ENCODE results near the gene PDGFA. TPM values are rescaled to one million over a fixed set of nuclear protein-coding genes. Genes with fewer than 3 reads are reported as not detected.

PDGFA gene
- total and polyA plus RNA-seq, 9 donors: 3.7 to 35.5 (median 8.7) TPM

DNA sequence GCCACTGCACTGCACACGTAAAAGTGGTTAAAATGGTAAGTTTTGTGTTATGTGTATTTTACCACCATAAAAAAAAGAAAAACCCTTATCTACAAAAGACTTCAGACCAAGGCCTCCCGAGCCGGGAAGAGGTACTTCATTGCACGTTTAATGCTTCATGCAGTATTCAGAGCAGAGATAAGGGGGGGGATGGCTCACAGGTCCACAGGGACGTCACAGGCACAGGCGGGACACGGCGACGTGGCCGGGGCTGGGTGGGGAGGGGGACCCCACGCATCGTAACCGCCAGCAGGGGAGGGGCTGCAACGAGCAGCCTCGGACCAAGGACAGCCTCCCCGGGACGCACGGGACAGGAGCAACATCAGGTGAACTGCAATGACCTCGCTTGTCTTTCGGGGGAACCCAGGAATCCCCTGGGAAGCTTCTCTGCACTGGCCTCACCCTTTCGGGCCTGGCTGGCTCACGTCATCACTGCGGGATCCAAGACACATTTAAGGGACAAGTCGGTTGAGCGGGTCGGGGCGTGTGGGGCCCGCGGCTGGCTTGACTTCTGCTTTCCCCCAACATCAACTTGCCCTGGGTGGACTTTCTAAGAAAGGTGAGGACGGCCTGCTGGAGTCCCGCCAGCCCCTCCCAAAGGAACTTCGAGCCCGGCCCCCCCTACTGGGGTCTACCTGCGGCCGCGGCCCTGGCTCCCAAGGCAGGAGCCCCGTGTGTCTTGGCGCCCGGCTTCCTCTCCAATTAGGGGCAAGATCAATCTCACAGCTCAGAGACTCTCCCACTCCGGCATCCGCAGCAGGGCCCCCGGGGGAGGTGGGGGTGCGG, 29.6 kb upstream of the PDGFA start:
- Histone ChIP-seq H3K4me3 (no peak overlapping the region), H3K9me3 (no peaks in the 10 kb centered on the region), H3K36me3 (no peaks in the 10 kb centered on the region), H3K27ac (no peak overlapping the region), H3K27me3 (no peaks in the 10 kb centered on the region), H3K4me1 (ENCODE audit: insufficient read depth) (no peaks in the 10 kb centered on the region)
- intact Hi-C loops (cut with DNase I): loop anchor here in 1 of 4 donors (10.0 kb wide), 1 partner anchor 746 kb away; no protein-coding TSS in a partner anchor
- WGBS, 3 donors: 84 to 89% (median 85%) methylated on average over 43 of the region's 43 CpGs
- no peak for TF ChIP-seq POLR2A (IDR thresholded peaks at IDR 0.05)
- TF ChIP-seq, protein P1, sequence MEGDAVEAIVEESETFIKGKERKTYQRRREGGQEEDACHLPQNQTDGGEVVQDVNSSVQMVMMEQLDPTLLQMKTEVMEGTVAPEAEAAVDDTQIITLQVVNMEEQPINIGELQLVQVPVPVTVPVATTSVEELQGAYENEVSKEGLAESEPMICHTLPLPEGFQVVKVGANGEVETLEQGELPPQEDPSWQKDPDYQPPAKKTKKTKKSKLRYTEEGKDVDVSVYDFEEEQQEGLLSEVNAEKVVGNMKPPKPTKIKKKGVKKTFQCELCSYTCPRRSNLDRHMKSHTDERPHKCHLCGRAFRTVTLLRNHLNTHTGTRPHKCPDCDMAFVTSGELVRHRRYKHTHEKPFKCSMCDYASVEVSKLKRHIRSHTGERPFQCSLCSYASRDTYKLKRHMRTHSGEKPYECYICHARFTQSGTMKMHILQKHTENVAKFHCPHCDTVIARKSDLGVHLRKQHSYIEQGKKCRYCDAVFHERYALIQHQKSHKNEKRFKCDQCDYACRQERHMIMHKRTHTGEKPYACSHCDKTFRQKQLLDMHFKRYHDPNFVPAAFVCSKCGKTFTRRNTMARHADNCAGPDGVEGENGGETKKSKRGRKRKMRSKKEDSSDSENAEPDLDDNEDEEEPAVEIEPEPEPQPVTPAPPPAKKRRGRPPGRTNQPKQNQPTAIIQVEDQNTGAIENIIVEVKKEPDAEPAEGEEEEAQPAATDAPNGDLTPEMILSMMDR (IDR thresholded peaks at IDR 0.05): no peak
- TF ChIP-seq EP300 (IDR thresholded peaks at IDR 0.05): no peak
- no peak for DNase-seq

DNA sequence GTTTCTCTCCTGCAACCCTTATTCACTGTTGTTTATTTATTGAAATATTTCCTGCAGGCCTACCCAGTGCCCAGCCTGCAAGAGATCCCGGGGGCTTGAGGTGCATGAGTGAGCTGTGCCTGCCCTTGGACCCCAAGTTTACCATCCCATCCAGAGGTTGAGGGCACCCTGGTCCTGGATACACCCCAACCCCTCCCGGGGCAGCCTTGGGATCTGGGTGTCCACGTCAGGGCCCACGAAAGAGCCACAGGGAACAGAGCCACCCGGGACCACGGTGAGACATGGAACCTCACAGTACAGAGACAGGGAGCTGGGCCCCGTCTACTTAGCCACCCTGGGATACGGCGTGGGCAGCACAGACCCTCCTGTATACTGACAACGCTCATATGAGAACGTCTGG, 28.8 kb upstream of the PDGFA start:
- no peaks in the 10 kb centered on the region for H3K27me3 ChIP-seq
- no peaks in the 10 kb centered on the region for H3K36me3 ChIP-seq
- intact Hi-C loops (cut with DNase I): loop anchor here in 1 of 4 donors (10.0 kb wide), 1 partner anchor 746 kb away; no protein-coding TSS in a partner anchor
- H3K27ac ChIP-seq: no peak overlapping the region
- no peak for DNase-seq
- no peak for TF ChIP-seq POLR2A (IDR thresholded peaks at IDR 0.05)
- no peak for TF ChIP-seq EP300 (IDR thresholded peaks at IDR 0.05)
- TF ChIP-seq, protein P1 (IDR thresholded peaks at IDR 0.05): no peak
- H3K9me3 ChIP-seq: no peaks in the 10 kb centered on the region
- no peaks in the 10 kb centered on the region for H3K4me1 ChIP-seq (ENCODE audit: insufficient read depth)
- WGBS, 3 donors: 93 to 95% (median 94%) methylated on average over 11 of the region's 11 CpGs
- no peak overlapping the region for H3K4me3 ChIP-seq

DNA sequence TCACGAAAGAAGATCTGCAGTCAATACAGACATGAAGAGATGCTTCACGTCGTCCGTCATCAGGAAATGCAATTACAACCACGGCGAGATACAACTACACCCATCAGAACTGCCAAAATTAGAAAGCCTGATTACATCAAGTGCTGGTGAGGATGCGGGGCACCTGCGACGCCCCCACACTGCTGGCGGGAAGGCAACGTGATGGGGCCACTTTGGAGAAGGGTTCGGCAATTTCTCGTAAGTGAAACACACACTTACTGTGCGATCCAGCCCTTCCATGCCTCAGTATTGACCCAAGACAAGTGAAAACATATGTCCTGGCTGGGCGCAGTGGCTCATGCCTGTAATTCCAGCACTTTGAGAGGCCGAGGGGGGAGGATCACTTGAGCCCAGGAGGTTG, 25.8 kb upstream of the PDGFA start:
- DNase-seq: no peak
- TF ChIP-seq, protein P1 (IDR thresholded peaks at IDR 0.05): no peak
- TF ChIP-seq EP300 (IDR thresholded peaks at IDR 0.05) (no peak), POLR2A (IDR thresholded peaks at IDR 0.05) (no peak)
- Histone ChIP-seq H3K9me3 (no peaks in the 10 kb centered on the region), H3K27me3 (no peaks in the 10 kb centered on the region), H3K27ac (no peak overlapping the region), H3K4me3 (no peak overlapping the region), H3K36me3 (no peaks in the 10 kb centered on the region), H3K4me1 (ENCODE audit: insufficient read depth) (no peaks in the 10 kb centered on the region)
- intact Hi-C loops (cut with DNase I): loop anchor here in 1 of 4 donors (10.0 kb wide), 1 partner anchor 749 kb away; no protein-coding TSS in a partner anchor
- 80 to 91% (median 83%) methylated on average over 16 of the region's 16 CpGs for WGBS, 3 donors

DNA sequence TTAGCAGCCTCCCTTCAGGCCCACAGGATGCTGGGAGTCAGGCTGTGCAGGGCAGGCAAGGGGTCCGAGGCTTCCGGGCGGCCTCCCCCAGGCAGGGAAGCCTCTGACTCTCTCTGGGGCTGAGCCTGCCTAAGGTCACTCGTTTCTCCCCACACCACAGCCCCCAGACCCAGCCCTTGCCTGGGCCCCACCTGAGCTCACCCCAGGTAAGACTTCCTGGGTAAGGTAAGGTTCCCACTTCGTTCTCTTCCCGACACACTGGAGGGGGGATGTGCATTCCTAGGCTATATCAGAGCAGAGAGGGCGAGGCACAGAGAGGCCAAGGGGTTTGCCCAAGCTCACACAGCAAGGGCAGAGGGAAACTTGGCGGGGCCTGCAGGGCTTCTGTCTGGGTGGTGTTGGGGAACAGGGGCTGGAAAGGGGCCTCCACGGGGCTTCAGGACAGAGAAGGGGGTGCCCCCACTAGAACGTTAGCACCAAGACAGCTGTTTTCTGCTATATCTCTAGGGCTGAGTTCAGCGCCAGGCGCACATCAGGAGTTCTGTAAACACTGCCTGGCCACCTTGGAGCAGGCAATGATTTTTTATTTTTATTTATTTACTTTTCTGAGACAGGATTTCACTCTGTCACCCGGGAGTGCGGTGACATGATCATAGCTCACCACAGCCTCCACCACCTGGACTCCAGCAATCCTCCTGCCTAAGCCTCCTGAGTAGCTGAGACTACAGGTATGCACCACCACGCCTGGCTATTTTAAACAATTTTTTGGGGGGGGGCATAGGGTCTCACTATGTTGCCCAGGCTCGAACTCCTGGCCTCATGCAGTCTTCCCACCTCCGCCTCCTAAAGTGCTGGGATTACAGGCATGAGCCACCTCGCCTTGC, 24.9 kb upstream of the PDGFA start:
- DNase-seq: no peak
- WGBS, 3 donors: 78 to 88% (median 81%) methylated on average over 18 of the region's 18 CpGs
- no peaks in the 10 kb centered on the region for H3K27me3 ChIP-seq
- H3K4me3 ChIP-seq: no peak overlapping the region
- no peaks in the 10 kb centered on the region for H3K4me1 ChIP-seq (ENCODE audit: insufficient read depth)
- H3K27ac ChIP-seq: no peak overlapping the region
- TF ChIP-seq EP300 (IDR thresholded peaks at IDR 0.05): no peak
- TF ChIP-seq, protein P1 (IDR thresholded peaks at IDR 0.05): no peak
- no peak for TF ChIP-seq POLR2A (IDR thresholded peaks at IDR 0.05)
- no peaks in the 10 kb centered on the region for H3K9me3 ChIP-seq
- intact Hi-C loops (cut with DNase I): loop anchor here in 1 of 4 donors (10.0 kb wide), 1 partner anchor 750 kb away; no protein-coding TSS in a partner anchor
- H3K36me3 ChIP-seq: no peaks in the 10 kb centered on the region

All from ovary (tissue), 9 donors.